Measurements from ENCODE around the gene PRR15L. TPM values are rescaled to one million over a fixed set of nuclear protein-coding genes. Genes with fewer than 3 reads are reported as not detected.

Gene PRR15L
- polyA plus RNA-seq, 3 donors, result 18.0 to 20.6 (median 18.2) TPM

- DNase-seq (ENCODE audit: extremely low read depth in 1 of 11, low read depth in 9 of 11, low spot score in 4 of 11), result no peak
Observed at GRCh38 chr17:47969930-47970724, 12.4 kb upstream of the PRR15L start.

- no peak for DNase-seq (ENCODE audit: extremely low read depth in 1 of 11, low read depth in 9 of 11, low spot score in 4 of 11)
Observed at GRCh38 chr17:47968836-47969235, 11.2 kb upstream of the PRR15L start.

GRCh38 chr17:47967607-47968252, 10.0 kb upstream of the PRR15L start:
- no peak for DNase-seq (ENCODE audit: extremely low read depth in 1 of 11, low read depth in 9 of 11, low spot score in 4 of 11)

- DNase-seq (ENCODE audit: extremely low read depth in 1 of 11, low read depth in 9 of 11, low spot score in 4 of 11), result no peak
Observed at GRCh38 chr17:47966079-47966519, 8.4 kb upstream of the PRR15L start.

- DNase-seq (ENCODE audit: extremely low read depth in 1 of 11, low read depth in 9 of 11, low spot score in 4 of 11), result no peak
Observed at GRCh38 chr17:47964856-47965255, 7.2 kb upstream of the PRR15L start.

GRCh38 chr17:47962901-47963300, 5.2 kb upstream of the PRR15L start:
- DNase-seq (ENCODE audit: extremely low read depth in 1 of 11, low read depth in 9 of 11, low spot score in 4 of 11), result no peak

- DNase-seq (ENCODE audit: extremely low read depth in 1 of 11, low read depth in 9 of 11, low spot score in 4 of 11), result no peak
Observed at GRCh38 chr17:47961406-47961805, 3.7 kb upstream of the PRR15L start.

- DNase-seq (ENCODE audit: extremely low read depth in 1 of 11, low read depth in 9 of 11, low spot score in 4 of 11), result no peak
Observed at GRCh38 chr17:47959825-47960655, 2.4 kb upstream of the PRR15L start.

- DNase-seq (ENCODE audit: extremely low read depth in 1 of 11, low read depth in 9 of 11, low spot score in 4 of 11), result peak in 1 of 11 donors; percentile 33
Observed at GRCh38 chr17:47956791-47957590, 692 bp downstream of the PRR15L start.

GRCh38 chr17:47955497-47956461, 1.9 kb downstream of the PRR15L start:
- no peak for DNase-seq (ENCODE audit: extremely low read depth in 1 of 11, low read depth in 9 of 11, low spot score in 4 of 11)

GRCh38 chr17:47953909-47954308, 3.8 kb downstream of the PRR15L start:
- no peak for DNase-seq (ENCODE audit: extremely low read depth in 1 of 11, low read depth in 9 of 11, low spot score in 4 of 11)

- DNase-seq (ENCODE audit: extremely low read depth in 1 of 11, low read depth in 9 of 11, low spot score in 4 of 11), result peak in 1 of 11 donors; percentile 24
Observed at GRCh38 chr17:47952171-47953021, 5.3 kb downstream of the PRR15L start.

- DNase-seq (ENCODE audit: extremely low read depth in 1 of 11, low read depth in 9 of 11, low spot score in 4 of 11), result no peak
Observed at GRCh38 chr17:47950448-47950847, 7.2 kb downstream of the PRR15L start.

GRCh38 chr17:47949946-47950345, 7.7 kb downstream of the PRR15L start:
- no peak for DNase-seq (ENCODE audit: extremely low read depth in 1 of 11, low read depth in 9 of 11, low spot score in 4 of 11)

GRCh38 chr17:47949197-47949759, 8.4 kb downstream of the PRR15L start:
- DNase-seq (ENCODE audit: extremely low read depth in 1 of 11, low read depth in 9 of 11, low spot score in 4 of 11), result peak in 10 of 11 donors; percentile 68 to 84 (median 80)

- no peak for DNase-seq (ENCODE audit: extremely low read depth in 1 of 11, low read depth in 9 of 11, low spot score in 4 of 11)
Observed at GRCh38 chr17:47948706-47949196, 8.9 kb downstream of the PRR15L start.
